Left hindlimb (tissue), 1 donor: Measurements from ENCODE around the gene NDE1.
"Not testable (repeated sequence)": the region's sequence is repeated elsewhere in the genome, so short reads cannot be mapped to it uniquely, and the experiment has no call there.

Experiments
- DNase-seq: peaks from one replicate; pipeline ENCODE4 v3.0.0-alpha.2; 2018

Gene NDE1

GRCh38 chr16:15653227-15653626, 3.2 kb downstream of the NDE1 start:
- no peak for DNase-seq

GRCh38 chr16:15654591-15654990, 4.5 kb downstream of the NDE1 start:
- DNase-seq = no peak

GRCh38 chr16:15655561-15655960, 5.5 kb downstream of the NDE1 start:
- DNase-seq = not testable (repeated sequence)

GRCh38 chr16:15658149-15658548, 8.1 kb downstream of the NDE1 start:
- no peak for DNase-seq

GRCh38 chr16:15658556-15658955, 8.5 kb downstream of the NDE1 start:
- no peak for DNase-seq

GRCh38 chr16:15660203-15660601, 10.2 kb downstream of the NDE1 start:
- DNase-seq = no peak

- no peak for DNase-seq
Measured at GRCh38 chr16:15665107-15665506, 15.1 kb downstream of the NDE1 start.

GRCh38 chr16:15667091-15667742, 17.2 kb downstream of the NDE1 start:
- no peak for DNase-seq

- no peak for DNase-seq
Measured at GRCh38 chr16:15671530-15672117, 21.6 kb downstream of the NDE1 start.

- not testable (repeated sequence) for DNase-seq
Measured at GRCh38 chr16:15672127-15672513, 22.1 kb downstream of the NDE1 start.

- DNase-seq = peak; percentile 84
Measured at GRCh38 chr16:15672514-15673167, 22.6 kb downstream of the NDE1 start.

- DNase-seq = no peak
Measured at GRCh38 chr16:15674571-15674970, 24.5 kb downstream of the NDE1 start.

- no peak for DNase-seq
Measured at GRCh38 chr16:15676506-15676905, 26.5 kb downstream of the NDE1 start.

- no peak for DNase-seq
Measured at GRCh38 chr16:15677447-15677846, 27.4 kb downstream of the NDE1 start.

GRCh38 chr16:15682105-15682570, 32.1 kb downstream of the NDE1 start:
- no peak for DNase-seq

- no peak for DNase-seq
Measured at GRCh38 chr16:15686287-15686686, 36.2 kb downstream of the NDE1 start.

GRCh38 chr16:15689290-15689689, 39.2 kb downstream of the NDE1 start:
- DNase-seq = no peak

- no peak for DNase-seq
Measured at GRCh38 chr16:15690296-15690695, 40.3 kb downstream of the NDE1 start.

- DNase-seq = no peak
Measured at GRCh38 chr16:15691046-15691445, 41.0 kb downstream of the NDE1 start.

GRCh38 chr16:15692508-15692907, 42.5 kb downstream of the NDE1 start:
- DNase-seq = not testable (repeated sequence)

GRCh38 chr16:15694499-15694898, 44.5 kb downstream of the NDE1 start:
- DNase-seq = no peak

- DNase-seq = no peak
Measured at GRCh38 chr16:15699819-15700218, 49.8 kb downstream of the NDE1 start.

- DNase-seq = no peak
Measured at GRCh38 chr16:15701367-15701766, 51.3 kb downstream of the NDE1 start.
